AG09319 (cell line): ENCODE measurements around the gene BCOR.

Source experiments
- DNase-seq: peaks from one replicate; pipeline ENCODE4 v3.0.0-alpha.2; 2010; ENCODE audit warnings: low read depth; ENCODE audit errors: extremely low read depth
- CTCF ChIP-seq: IDR thresholded peaks from 2 replicates; pipeline ENCODE4 v1.5.1; 2011; ENCODE audit warnings: low read depth, mild to moderate bottlenecking, inconsistent platforms, low read length, moderate library complexity

The BCOR gene

GRCh38 chrX:40074080-40074958 lies 23.4 kb downstream of the BCOR start:
- no peak for TF ChIP-seq CTCF
- no peak for DNase-seq

- DNase-seq = no peak
- TF ChIP-seq CTCF = no peak
Measured at GRCh38 chrX:40073439-40074054, 24.2 kb downstream of the BCOR start.

- no peak for DNase-seq
- TF ChIP-seq CTCF = no peak
Measured at GRCh38 chrX:40072246-40072645, 25.5 kb downstream of the BCOR start.

- TF ChIP-seq CTCF = no peak
- no peak for DNase-seq
Measured at GRCh38 chrX:40068048-40068447, 29.7 kb downstream of the BCOR start.

GRCh38 chrX:40066700-40067099 lies 31.1 kb downstream of the BCOR start:
- no peak for DNase-seq
- no peak for TF ChIP-seq CTCF

- DNase-seq = no peak
- no peak for TF ChIP-seq CTCF
Measured at GRCh38 chrX:40065296-40066046, 32.3 kb downstream of the BCOR start.
